SU-DHL-6 (cell line): ENCODE measurements around the gene CLPTM1L.

ENCODE experiments used
- CTCF ChIP-seq: fragments of 200-600 bp; sonication (generic); IDR thresholded peaks from one replicate; pipeline ENCODE4 v1.5.1; 2017; ENCODE audit warnings: antibody characterized with exemption, mild to moderate bottlenecking, low read length, moderate library complexity; ENCODE audit not compliant: insufficient read depth, poor library complexity, severe bottlenecking
- EZH2phosphoT487 ChIP-seq: fragments of 200-600 bp; sonication (generic), shearing (Covaris generic); conservative IDR thresholded peaks from 2 replicates; pipeline ENCODE4 v1.6.1; 2018; ENCODE audit warnings: mild to moderate bottlenecking, antibody characterized with exemption, low read length, moderate library complexity, mixed read lengths

GRCh38 chr5:1304033-1304432 is 40.9 kb downstream of the CLPTM1L start:
- TF ChIP-seq CTCF (no peak), EZH2phosphoT487 (no peak)
